PC-3 (cell line): ENCODE results near the gene PDCD10. TPM values are rescaled to one million over a fixed set of nuclear protein-coding genes. Genes with fewer than 3 reads are reported as not detected.

Source experiments
- ATAC-seq: fragments of 200-7000 bp; cut with Tn5 transposase; 2 replicates; pipeline ENCODE4 v1.9.1; 2020; ENCODE audit warnings: mild to moderate bottlenecking, moderate library complexity
- Bru-seq: library from RNA; stranded (reverse); fragments of 400-500 nt; gene quantifications from one replicate; lab custom pipeline; 2021; lab: Mats Ljungman, UMichigan
- BruChase-seq, 2 experiments: library from RNA; stranded (reverse); fragments of 400-500 nt; gene quantifications; one replicate each; lab custom pipeline; 2021; lab: Mats Ljungman, UMichigan
- BruUV-seq: library from RNA; stranded (reverse); fragments of 400-500 nt; replicated peaks from 2 replicates; lab custom pipeline; 2021; lab: Mats Ljungman, UMichigan
- CTCF ChIA-PET: fragments of 300-600 bp; sonication (Branson Sonifier 250); formaldehyde crosslinking; loops from one replicate; lab custom pipeline; 2022; ENCODE audit warnings: antibody characterized with exemption; lab: Charles Lee
- POLR2A ChIA-PET: fragments of 300-600 bp; sonication (Branson Sonifier 250); formaldehyde crosslinking; loops from one replicate; lab custom pipeline; 2022; ENCODE audit warnings: antibody characterized with exemption; ENCODE audit not compliant: unreplicated experiment; lab: Charles Lee
- DNase-seq: peaks from one replicate; pipeline ENCODE4 v3.0.0-alpha.2; 2015
- H2AFZ ChIP-seq: fragments of 300-600 bp; sonication (generic); 2 replicates; pipeline ENCODE4 v1.6.0; 2016; ENCODE audit warnings: antibody characterized with exemption, low read length
- H3F3A ChIP-seq: fragments of 300-600 bp; sonication (generic); one replicate; pipeline ENCODE4 v1.6.0; 2017; ENCODE audit warnings: antibody characterized with exemption, low read length, control low read depth, mild to moderate bottlenecking; ENCODE audit not compliant: unreplicated experiment
- H3K27ac ChIP-seq: fragments of 300-600 bp; sonication (generic); 2 replicates; pipeline ENCODE4 v1.5.1; 2016; ENCODE audit warnings: mild to moderate bottlenecking, low read length
- H3K27me3 ChIP-seq: fragments of 300-600 bp; sonication (generic); 2 replicates; pipeline ENCODE4 v1.6.1; 2016; ENCODE audit warnings: low read length, mixed read lengths
- H3K36me3 ChIP-seq: fragments of 300-600 bp; sonication (generic); 2 replicates; pipeline ENCODE4 v1.6.1; 2016; ENCODE audit warnings: low read depth, mixed run types, low read length, mixed read lengths
- H3K4me1 ChIP-seq: fragments of 300-600 bp; sonication (generic); 2 replicates; pipeline ENCODE4 v1.5.1; 2016; ENCODE audit warnings: low read length; ENCODE audit not compliant: insufficient read depth
- H3K4me2 ChIP-seq: fragments of 300-600 bp; sonication (generic); 2 replicates; pipeline ENCODE4 v1.6.0; 2016; ENCODE audit warnings: low read length
- H3K4me3 ChIP-seq: fragments of 300-600 bp; sonication (generic); 2 replicates; pipeline ENCODE4 v1.5.1; 2016; ENCODE audit warnings: mild to moderate bottlenecking, low read length, mixed read lengths
- H3K79me2 ChIP-seq: fragments of 300-600 bp; sonication (generic); 2 replicates; pipeline ENCODE4 v1.6.1; 2017; ENCODE audit warnings: low read length, mixed read lengths
- H3K9ac ChIP-seq: fragments of 300-600 bp; sonication (generic); 2 replicates; pipeline ENCODE4 v1.6.0; 2016; ENCODE audit warnings: mild to moderate bottlenecking, low read length
- H3K9me2 ChIP-seq: fragments of 300-600 bp; sonication (generic); replicated peaks from 2 replicates; pipeline ENCODE4 v1.6.1; 2016; ENCODE audit warnings: mixed run types, low read length, mixed read lengths
- H3K9me3 ChIP-seq: fragments of 300-600 bp; sonication (generic); 2 replicates; pipeline ENCODE4 v1.6.1; 2016; ENCODE audit warnings: low read length, mixed read lengths
- H4K20me1 ChIP-seq: fragments of 300-600 bp; sonication (generic); 2 replicates; pipeline ENCODE4 v1.6.1; 2016; ENCODE audit warnings: low read length, mixed read lengths
- CTCF ChIP-seq: fragments of 300-600 bp; sonication (generic); conservative IDR thresholded peaks from 2 replicates; pipeline ENCODE4 v1.5.1; 2017; ENCODE audit warnings: antibody characterized with exemption, low read depth, mild to moderate bottlenecking, low read length
- EZH2 ChIP-seq: fragments of 300-600 bp; sonication (generic); IDR thresholded peaks from one replicate; pipeline ENCODE4 v1.6.1; 2017; ENCODE audit warnings: antibody characterized with exemption, mild to moderate bottlenecking, low read length; ENCODE audit not compliant: unreplicated experiment
- EZH2phosphoT487 ChIP-seq: fragments of 300-600 bp; sonication (generic); IDR thresholded peaks from 2 replicates; pipeline ENCODE4 v1.6.1; 2018; ENCODE audit warnings: mild to moderate bottlenecking, antibody characterized with exemption, low read length, borderline replicate concordance
- intact Hi-C: fragments of 100-400 bp; cut with micrococcal nuclease; formaldehyde crosslinking; loops from 2 replicates; pipeline ENCODE4 v1.9.0; 2023
- long read RNA-seq: library from polyadenylated mRNA; unstranded; transcript quantifications from one replicate; pipeline ENCODE4 v2.0.0, GENCODE V29; 2021; ENCODE audit not compliant: unreplicated experiment
- total RNA-seq: library from RNA; depleted of rRNA; stranded (reverse); fragments of >200 nt; gene quantifications from 2 replicates; pipeline ENCODE4 v1.2.3, GENCODE V29; 2014; rRNA removed

PDCD10 gene
- 80.5 and 105 TPM in 2 replicates for total RNA-seq
- percentile 92 among the genes with signal in this experiment for Bru-seq, nascent RNA
- BruChase-seq, experiment 1, labeled RNA remaining after a 6-hour chase: percentile 81 among the genes with signal in this experiment
- BruChase-seq, experiment 2, labeled RNA remaining after a 2-hour chase: percentile 90 among the genes with signal in this experiment
- long read RNA-seq, transcript PDCD10-218 (8 exons, 1,276 nt): major isoform, 68 of 122 reads
- long read RNA-seq, transcript PDCD10-208 (9 exons, 1,360 nt): minor isoform, 30 of 122 reads
- long read RNA-seq, partial matches to known transcripts: 7 of 122 reads
- long read RNA-seq, other reads (novel, unspliced or antisense): 13 of 122 reads

- intact Hi-C loops: loop anchor here (1.0 to 10.0 kb wide), 3 partner anchors 76 to 360 kb away; partner anchors contain the start of gene GOLIM4
Observed at GRCh38 chr3:167734498-167735232, at the start of gene PDCD10. Gene PDCD10, minus strand, starts transcription at chr3:167734892. Its CDS starts 14,735 bp downstream, at chr3:167720157.

GRCh38 chr3:167783781-167784180, 49.1 kb upstream of the PDCD10 start:
- Histone ChIP-seq H3F3A (no peaks in the 10 kb centered on the region), H3K27me3 (no peaks in the 10 kb centered on the region), H3K4me2 (no peak overlapping the region), H4K20me1 (no peaks in the 10 kb centered on the region), H3K9me2 (no peaks in the 10 kb centered on the region), H3K4me1 (no peaks in the 10 kb centered on the region), H3K4me3 (no peak overlapping the region), H3K79me2 (no peaks in the 10 kb centered on the region), H3K9me3 (no peaks in the 10 kb centered on the region), H3K36me3 (no peaks in the 10 kb centered on the region), H3K27ac (no peak overlapping the region), H2AFZ (no peak overlapping the region), H3K9ac (no peak overlapping the region)
- no TSS peak for BruUV-seq
- ATAC-seq (no peak), DNase-seq (no peak)
- POLR2A ChIA-PET: interaction anchor here (0.6 kb wide), 1 partner anchor 386 kb away, joined by 8 read pairs; no protein-coding TSS in a partner anchor
- CTCF ChIA-PET: no interaction called here
- intact Hi-C loops: no loop called here
- TF ChIP-seq EZH2: no peak
- TF ChIP-seq CTCF: no peak
- no peak for TF ChIP-seq EZH2phosphoT487

More at GRCh38 chr3:167734498-167735232, at the start of gene PDCD10:
- POLR2A ChIA-PET: no interaction called here
- H2AFZ ChIP-seq: peak within 1 kb of the TSS; percentile 99
- H3K9me2 ChIP-seq: no peaks in the 10 kb centered on the region
- no peaks in the 10 kb centered on the region for H3K9me3 ChIP-seq
- BruUV-seq: no TSS peak
- peak within 1 kb of the TSS; percentile 83 for H3K9ac ChIP-seq
- peaks cover 35% of the 10 kb centered on the region for H4K20me1 ChIP-seq
- no peaks in the 10 kb centered on the region for H3K36me3 ChIP-seq
- H3K4me1 ChIP-seq: peaks cover 31% of the 10 kb centered on the region
- CTCF ChIA-PET: no interaction called here
- H3K27me3 ChIP-seq: no peaks in the 10 kb centered on the region
- peaks cover 49% of the 10 kb centered on the region for H3K79me2 ChIP-seq
- H3K4me2 ChIP-seq: peak within 1 kb of the TSS; percentile 89
- no peak for TF ChIP-seq EZH2
- no peak for TF ChIP-seq CTCF
- no peak for TF ChIP-seq EZH2phosphoT487
- H3K27ac ChIP-seq: peak within 1 kb of the TSS; percentile 78
- ATAC-seq: peak; percentile 86
- peak; percentile 99 for DNase-seq
- peak within 1 kb of the TSS; percentile 87 for H3K4me3 ChIP-seq
- H3F3A ChIP-seq: no peaks in the 10 kb centered on the region
